Mononuclear cell (primary cell): ENCODE data around the gene ACAD10. TPM values are rescaled to one million over a fixed set of nuclear protein-coding genes. Genes with fewer than 3 reads are reported as not detected.
A peak's percentile ranks its signal among the peaks of the same experiment; 100 is the strongest.
"Not testable (repeated sequence)": the region's sequence is repeated elsewhere in the genome, so short reads cannot be mapped to it uniquely, and the experiment has no call there.

Source experiments
- H3K27me3 ChIP-seq: 2 replicates; pipeline ENCODE4 v1.6.0; 2011; ENCODE audit warnings: low read length, control low read depth; ENCODE audit not compliant: insufficient read depth
- H3K4me1 ChIP-seq: 2 replicates; pipeline ENCODE4 v1.5.1; 2011; ENCODE audit warnings: mild to moderate bottlenecking, low read length, control low read depth; ENCODE audit not compliant: insufficient read depth
- H3K4me3 ChIP-seq: 2 replicates; pipeline ENCODE4 v1.5.1; 2011; ENCODE audit warnings: mild to moderate bottlenecking, low read length, moderate library complexity
- H3K9me3 ChIP-seq: 2 replicates; pipeline ENCODE4 v1.5.1; 2011; ENCODE audit warnings: low read depth, mild to moderate bottlenecking, control low read depth, low read length
- total RNA-seq: library from RNA; depleted of rRNA; stranded (reverse); fragments of >200 nt; gene quantifications from one replicate; pipeline ENCODE4 v1.2.3, GENCODE V29; 2012

The ACAD10 gene
- 13.4 TPM for total RNA-seq

DNA sequence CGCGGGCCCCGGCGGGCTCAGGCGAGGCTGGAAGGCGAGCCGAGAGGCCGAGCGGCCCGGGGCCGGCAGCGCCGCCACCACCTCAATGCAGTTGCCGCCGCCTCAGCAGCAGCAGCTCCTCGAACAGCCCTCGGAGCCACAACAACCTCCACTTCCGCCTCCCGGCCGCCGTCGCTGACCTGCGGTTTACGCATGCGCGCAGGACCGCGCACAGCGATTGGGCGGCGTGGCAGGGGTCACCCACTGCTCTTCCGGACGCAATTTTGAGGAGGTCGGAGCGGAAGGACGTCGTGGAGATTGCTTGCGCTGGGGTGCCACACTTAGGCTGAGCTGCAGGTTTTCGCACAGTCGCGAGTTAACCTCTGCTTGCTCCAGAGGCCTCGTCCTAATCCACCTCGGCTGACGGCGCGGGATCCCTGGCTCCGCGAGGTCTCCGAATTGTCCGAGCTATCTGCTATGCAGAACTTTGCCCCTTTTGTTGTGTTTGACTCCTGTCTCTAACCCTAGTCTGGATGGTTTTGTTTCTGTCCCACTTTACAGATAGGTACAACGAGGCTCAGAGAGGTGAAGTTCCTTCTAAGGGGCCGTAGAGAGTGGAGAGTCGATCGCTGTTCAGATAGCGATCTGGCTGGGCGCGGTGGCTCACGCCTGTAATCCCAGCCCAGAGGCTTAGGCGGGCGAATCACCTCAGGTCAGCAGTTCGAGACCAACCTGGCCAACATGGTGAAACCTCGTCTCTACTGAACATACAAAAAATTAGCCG, at the start of gene ACAD10, which contains the start of gene BRAP:
Gene ACAD10, plus strand, starts transcription at position 243 of the 763 bp plus-strand sequence. CDS start 6,657 bp downstream, outside the sequence.
Gene BRAP, minus strand, starts transcription at position 146 of the 763 bp plus-strand sequence. CDS start 164 bp downstream, outside the sequence.
- no peaks in the 10 kb centered on the region for H3K27me3 ChIP-seq
- peak within 1 kb of the TSS; percentile 92 for H3K4me3 ChIP-seq
- H3K4me1 ChIP-seq, result peaks cover 25% of the 10 kb centered on the region
- no peaks in the 10 kb centered on the region for H3K9me3 ChIP-seq

- no peaks in the 10 kb centered on the region for H3K9me3 ChIP-seq
- H3K27me3 ChIP-seq, result no peaks in the 10 kb centered on the region
- H3K4me3 ChIP-seq, result no peak overlapping the region
- no peaks in the 10 kb centered on the region for H3K4me1 ChIP-seq
Observed at GRCh38 chr12:111636209-111636945, 49.5 kb upstream of the ACAD10 start.

DNA sequence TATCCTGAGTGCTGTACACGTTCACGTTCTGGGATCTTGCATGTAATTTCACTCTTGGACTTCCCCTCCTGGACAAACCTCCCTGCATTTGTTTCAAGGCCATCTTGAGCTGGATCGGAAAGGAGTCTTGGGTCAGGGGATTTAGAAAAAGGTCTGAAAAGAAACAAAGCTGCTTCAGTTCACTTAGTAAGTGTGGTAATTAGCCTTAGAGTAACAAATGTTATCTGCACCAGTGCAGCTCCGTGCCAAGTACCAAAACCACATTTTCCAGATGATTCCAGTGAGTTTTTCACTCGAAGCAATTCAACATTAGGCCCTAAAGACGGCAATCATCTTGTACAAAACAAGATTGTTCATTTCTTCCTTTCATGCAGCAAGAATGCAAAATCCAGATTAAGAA, 47.3 kb upstream of the ACAD10 start:
- no peaks in the 10 kb centered on the region for H3K4me1 ChIP-seq
- H3K4me3 ChIP-seq, result no peak overlapping the region
- H3K27me3 ChIP-seq, result no peaks in the 10 kb centered on the region
- no peaks in the 10 kb centered on the region for H3K9me3 ChIP-seq

DNA sequence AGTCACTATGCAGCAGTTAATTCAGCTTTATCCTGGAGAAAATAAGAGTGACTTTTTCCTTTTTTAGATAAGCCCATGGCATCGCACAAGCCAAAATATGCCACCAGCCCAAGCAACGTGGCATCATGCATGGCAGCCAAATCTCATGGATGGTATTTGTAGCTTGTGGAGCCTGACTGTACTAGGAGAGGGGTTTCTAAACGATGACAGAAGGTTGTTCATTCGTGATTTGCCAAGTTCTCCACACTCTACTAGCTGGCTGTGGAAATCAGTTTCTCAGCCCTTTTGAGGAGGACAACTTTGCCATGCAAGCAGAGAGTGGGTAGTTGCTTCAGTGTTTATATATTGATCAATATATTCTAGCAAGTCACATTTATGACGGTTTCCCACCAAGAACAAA, 45.3 kb upstream of the ACAD10 start:
- no peak overlapping the region for H3K4me3 ChIP-seq
- H3K4me1 ChIP-seq, result no peaks in the 10 kb centered on the region
- no peaks in the 10 kb centered on the region for H3K27me3 ChIP-seq
- H3K9me3 ChIP-seq, result no peaks in the 10 kb centered on the region

DNA sequence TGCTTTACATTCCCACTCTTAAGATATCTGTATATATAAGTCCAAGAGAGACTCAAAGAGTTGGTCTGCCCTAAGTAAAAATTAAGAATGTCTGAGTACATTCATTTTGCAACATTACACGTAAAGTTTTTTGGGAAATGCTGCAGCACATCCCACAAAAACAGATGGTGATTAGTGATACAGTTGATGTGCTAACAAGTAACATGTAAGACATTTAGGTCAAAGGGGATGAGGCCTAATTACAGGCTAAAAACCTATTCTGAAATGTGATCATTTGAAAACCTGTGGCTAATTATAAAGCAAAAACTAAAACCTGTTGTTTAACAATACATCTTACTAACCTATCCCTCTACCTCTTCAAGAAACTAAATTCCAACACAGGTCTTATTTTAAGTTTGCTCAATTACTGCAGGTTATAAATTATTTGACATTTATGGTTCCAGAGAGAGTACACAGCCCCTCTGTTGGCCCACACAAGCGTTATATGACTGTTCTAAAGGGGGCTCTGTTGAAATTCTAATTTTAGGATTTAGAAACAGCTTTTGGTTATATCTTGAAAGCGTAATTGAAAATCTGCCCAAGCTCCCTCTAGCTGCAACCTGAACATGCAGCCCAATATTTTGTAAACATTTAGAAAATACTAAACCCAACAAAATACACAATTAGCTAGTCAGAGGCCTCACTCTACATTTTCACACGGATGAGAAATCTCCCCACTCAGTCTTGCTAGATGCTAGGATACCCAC, 43.0 kb upstream of the ACAD10 start:
- Histone ChIP-seq H3K4me1 (no peaks in the 10 kb centered on the region), H3K27me3 (no peaks in the 10 kb centered on the region)

GRCh38 chr12:111643427-111643826, 42.4 kb upstream of the ACAD10 start:
- Histone ChIP-seq H3K9me3 (no peaks in the 10 kb centered on the region), H3K4me1 (no peaks in the 10 kb centered on the region), H3K4me3 (no peak overlapping the region), H3K27me3 (no peaks in the 10 kb centered on the region)

More for the DNA sequence above, 43.0 kb upstream of the ACAD10 start:
- no peak overlapping the region for H3K4me3 ChIP-seq
- H3K9me3 ChIP-seq, result no peaks in the 10 kb centered on the region

DNA sequence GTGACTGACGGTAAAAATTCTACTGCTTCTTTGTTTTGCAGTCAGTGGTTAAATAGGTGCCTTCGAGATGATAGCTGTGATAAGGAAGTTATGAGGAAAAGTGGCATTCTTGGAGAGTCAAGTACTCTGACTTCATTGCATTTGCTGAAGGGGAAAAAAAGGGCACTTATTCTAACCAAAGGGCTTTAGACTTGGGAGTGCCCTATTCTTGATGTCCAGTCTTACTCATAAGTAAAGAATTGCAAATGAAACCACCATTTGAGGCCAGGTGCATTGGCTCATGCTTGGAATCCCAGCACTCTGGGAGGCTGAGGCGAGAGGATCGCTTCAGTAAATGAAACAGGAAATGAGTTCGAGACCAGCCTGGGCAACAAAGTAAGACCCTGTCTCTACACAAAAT, 40.4 kb upstream of the ACAD10 start:
- no peaks in the 10 kb centered on the region for H3K27me3 ChIP-seq
- no peaks in the 10 kb centered on the region for H3K9me3 ChIP-seq
- H3K4me1 ChIP-seq, result no peaks in the 10 kb centered on the region
- no peak overlapping the region for H3K4me3 ChIP-seq

GRCh38 chr12:111650912-111651311, 34.9 kb upstream of the ACAD10 start:
- Histone ChIP-seq H3K4me1 (no peaks in the 10 kb centered on the region), H3K9me3 (no peaks in the 10 kb centered on the region), H3K27me3 (no peaks in the 10 kb centered on the region), H3K4me3 (no peak overlapping the region)

DNA sequence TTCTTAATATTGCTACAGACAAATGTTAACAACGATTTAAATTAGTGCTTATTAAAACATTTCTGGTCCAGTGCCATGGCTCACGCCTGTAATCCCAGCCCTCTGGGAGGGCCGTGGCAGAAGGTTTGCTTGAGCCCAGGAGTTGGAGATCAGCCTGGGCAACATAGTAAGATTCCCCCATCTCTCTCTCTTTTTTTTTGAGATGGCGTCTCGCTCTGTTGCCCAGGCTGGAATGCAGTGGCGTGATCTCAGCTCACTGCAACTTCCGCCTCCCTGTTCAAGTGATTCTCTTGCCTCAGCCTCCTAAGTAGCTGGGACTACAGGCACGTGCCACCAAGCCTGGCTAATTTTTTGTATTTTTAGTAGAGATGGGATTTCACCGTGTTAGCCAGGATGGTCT, 33.3 kb upstream of the ACAD10 start:
- not testable (repeated sequence) for H3K4me1 ChIP-seq, H3K9me3 ChIP-seq

GRCh38 chr12:111653596-111653995, 32.3 kb upstream of the ACAD10 start:
- Histone ChIP-seq H3K4me3 (no peak overlapping the region), H3K4me1 (no peaks in the 10 kb centered on the region), H3K9me3 (no peaks in the 10 kb centered on the region), H3K27me3 (no peaks in the 10 kb centered on the region)

More for the DNA sequence above, 33.3 kb upstream of the ACAD10 start:
- not testable (repeated sequence) for H3K4me3 ChIP-seq, H3K27me3 ChIP-seq

DNA sequence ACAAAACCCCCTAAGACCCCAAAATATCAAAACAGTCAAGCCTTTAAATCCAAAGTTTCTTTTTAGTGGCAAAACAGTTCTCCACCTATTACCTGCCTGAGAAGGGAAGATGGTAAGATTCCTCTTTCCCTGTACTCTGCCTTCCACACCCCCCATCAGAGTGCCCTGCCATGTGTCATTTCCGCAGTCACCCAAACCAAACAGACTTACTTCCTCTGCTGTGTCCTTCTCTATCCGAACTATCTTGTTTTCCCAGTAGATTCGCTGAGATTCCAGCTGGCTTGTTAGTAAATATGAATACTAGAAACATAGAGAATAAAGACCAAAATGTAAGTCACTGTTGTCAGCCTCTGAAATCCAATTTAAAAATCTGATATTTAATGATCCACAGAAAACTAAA, 30.5 kb upstream of the ACAD10 start:
- Histone ChIP-seq H3K27me3 (no peaks in the 10 kb centered on the region), H3K4me1 (no peaks in the 10 kb centered on the region), H3K4me3 (no peak overlapping the region), H3K9me3 (no peaks in the 10 kb centered on the region)

DNA sequence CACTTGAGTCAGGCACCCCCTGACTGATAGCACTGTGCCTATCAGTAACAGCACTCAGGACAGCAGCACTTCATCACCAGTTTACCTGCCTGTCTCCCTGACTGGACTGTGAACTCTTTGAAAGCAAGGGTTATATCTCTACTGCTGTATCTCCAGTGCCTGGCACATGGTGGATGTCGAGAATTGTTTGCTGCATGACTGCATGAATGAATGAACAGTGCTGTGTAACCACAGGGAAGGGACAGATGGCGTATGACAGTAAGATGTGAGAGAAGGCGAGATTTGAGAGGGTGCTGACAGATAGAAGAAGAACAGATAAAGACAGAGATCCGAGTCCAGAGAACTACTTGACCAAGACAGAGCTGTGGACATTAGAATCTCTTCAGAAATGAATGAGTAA, 29.8 kb upstream of the ACAD10 start:
- Histone ChIP-seq H3K4me1 (no peaks in the 10 kb centered on the region), H3K9me3 (no peaks in the 10 kb centered on the region), H3K4me3 (no peak overlapping the region), H3K27me3 (no peaks in the 10 kb centered on the region)

DNA sequence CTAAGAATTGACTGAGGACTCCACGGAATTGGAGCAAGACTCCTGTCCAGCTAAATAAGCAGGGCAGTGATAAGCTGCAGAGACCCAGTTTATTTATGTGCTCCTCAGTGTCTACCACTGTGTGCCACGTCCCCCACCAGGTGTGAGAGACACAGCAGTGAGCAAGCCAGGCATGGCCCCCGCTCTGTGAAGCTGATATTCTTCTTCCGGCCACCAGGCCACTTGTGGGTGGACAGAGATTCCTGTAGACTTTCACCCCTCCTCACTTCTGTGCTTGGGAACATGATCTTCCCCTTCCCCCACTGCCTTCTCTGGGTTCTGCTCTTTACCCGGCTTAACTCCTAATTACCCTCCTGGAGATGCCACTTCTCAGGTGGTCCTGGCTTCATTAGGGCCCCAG, 21.4 kb upstream of the ACAD10 start:
- no peak overlapping the region for H3K4me3 ChIP-seq
- no peaks in the 10 kb centered on the region for H3K9me3 ChIP-seq
- no peaks in the 10 kb centered on the region for H3K27me3 ChIP-seq
- H3K4me1 ChIP-seq, result peaks cover 7% of the 10 kb centered on the region

- Histone ChIP-seq H3K4me3 (no peak overlapping the region), H3K4me1 (peaks cover 7% of the 10 kb centered on the region), H3K27me3 (no peaks in the 10 kb centered on the region), H3K9me3 (no peaks in the 10 kb centered on the region)
Observed at GRCh38 chr12:111664961-111665865, 20.6 kb upstream of the ACAD10 start.
